Liver (tissue), 9 donors: ENCODE results near the gene CHRM5. TPM values are rescaled to one million over a fixed set of nuclear protein-coding genes. Genes with fewer than 3 reads are reported as not detected.

Experiments used
- DNase-seq: peaks from one replicate; pipeline ENCODE4 v3.0.0-alpha.2; 2017; ENCODE audit warnings: low spot score
- H3K27ac ChIP-seq, 2 donors: one replicate each; pipeline ENCODE4 v1.7.0; 2013; ENCODE audit warnings: inconsistent platforms in 2 of 2, low read length in 2 of 2, control low read depth in 1 of 2, low read depth in 1 of 2, mild to moderate bottlenecking in 1 of 2
- H3K27me3 ChIP-seq, 4 donors: one replicate each; pipeline versions ENCODE4 v1.6.1 to v1.7.0; 2013; ENCODE audit warnings: low read length in 3 of 4, inconsistent platforms in 1 of 4, mild to moderate bottlenecking in 1 of 4, moderate library complexity in 1 of 4; ENCODE audit not compliant: control insufficient read depth in 4 of 4, insufficient read depth in 4 of 4
- H3K36me3 ChIP-seq, 4 donors: one replicate each; pipeline versions ENCODE4 v1.6.1 to v1.7.0; 2013; ENCODE audit warnings: low read length in 3 of 4, mild to moderate bottlenecking in 3 of 4, low read depth in 1 of 4, moderate library complexity in 1 of 4; ENCODE audit not compliant: control insufficient read depth in 4 of 4, insufficient read depth in 3 of 4
- H3K4me1 ChIP-seq, 4 donors: one replicate each; pipeline versions ENCODE4 v1.6.1 to v1.7.0; 2013; ENCODE audit warnings: low read length in 3 of 4, mild to moderate bottlenecking in 3 of 4, moderate library complexity in 1 of 4; ENCODE audit not compliant: control insufficient read depth in 4 of 4, insufficient read depth in 4 of 4
- H3K4me3 ChIP-seq, 3 donors: one replicate each; pipeline versions ENCODE4 v1.6.1 to v1.7.0; 2013; ENCODE audit warnings: low read length in 3 of 3, control low read depth in 1 of 3, low read depth in 1 of 3, mild to moderate bottlenecking in 1 of 3
- H3K9ac ChIP-seq, 2 donors: one replicate each; pipeline ENCODE4 v1.7.0; 2013; ENCODE audit warnings: low read length in 2 of 2, mild to moderate bottlenecking in 2 of 2, moderate library complexity in 2 of 2, control low read depth in 1 of 2, low read depth in 1 of 2
- H3K9me3 ChIP-seq, 4 donors: one replicate each; pipeline versions ENCODE4 v1.6.1 to v1.7.0; 2013; ENCODE audit warnings: low read length in 3 of 4; ENCODE audit not compliant: control insufficient read depth in 4 of 4
- ATF3 ChIP-seq: IDR thresholded peaks from 2 replicates; pipeline ENCODE4 v1.6.1; 2016; ENCODE audit warnings: antibody characterized with exemption
- CTCF ChIP-seq: fragments of 150-350 bp; IDR thresholded peaks from 2 replicates; pipeline ENCODE4 v1.5.1; 2017; ENCODE audit warnings: improper control_type of control experiment, low read depth, low read length; ENCODE audit not compliant: missing input control
- EGR1 ChIP-seq, 2 donors: IDR thresholded peaks; 2 replicates each; pipeline ENCODE4 v1.6.1; 2016 to 2018; ENCODE audit warnings: antibody characterized with exemption in 2 of 2, low read depth in 2 of 2
- FOXA1 ChIP-seq: IDR thresholded peaks from 2 replicates; pipeline ENCODE4 v1.6.1; 2016; ENCODE audit warnings: antibody characterized with exemption
- FOXA2 ChIP-seq: IDR thresholded peaks from 2 replicates; pipeline ENCODE4 v1.6.1; 2016; ENCODE audit warnings: antibody characterized with exemption
- GABPA ChIP-seq, 2 donors: IDR thresholded peaks in 1 of 2; conservative IDR thresholded peaks in 1 of 2; 2 replicates each; pipeline ENCODE4 v1.6.1; 2016; ENCODE audit warnings: antibody characterized with exemption in 2 of 2, mild to moderate bottlenecking in 1 of 2, moderate library complexity in 1 of 2
- HNF4G ChIP-seq: IDR thresholded peaks from 2 replicates; pipeline ENCODE4 v1.6.1; 2016; ENCODE audit warnings: antibody characterized with exemption
- JUND ChIP-seq, 2 donors: IDR thresholded peaks; 2 replicates each; pipeline ENCODE4 v1.6.1; 2016; ENCODE audit warnings: antibody characterized with exemption in 2 of 2
- MAX ChIP-seq: IDR thresholded peaks from 2 replicates; pipeline ENCODE4 v1.6.1; 2016; ENCODE audit warnings: antibody characterized with exemption
- NR2F2 ChIP-seq: IDR thresholded peaks from 2 replicates; pipeline ENCODE4 v1.6.1; 2016; ENCODE audit warnings: antibody characterized with exemption
- RAD21 ChIP-seq, 2 donors: IDR thresholded peaks; 2 replicates each; pipeline ENCODE4 v1.6.1; 2016; ENCODE audit warnings: antibody characterized with exemption in 2 of 2, mild to moderate bottlenecking in 2 of 2
- RXRA ChIP-seq, 2 donors: IDR thresholded peaks; 2 replicates each; pipeline ENCODE4 v1.6.1; 2017 to 2018; ENCODE audit warnings: antibody characterized with exemption in 2 of 2, mild to moderate bottlenecking in 1 of 2
- SP1 ChIP-seq: IDR thresholded peaks from 2 replicates; pipeline ENCODE4 v1.6.1; 2018; ENCODE audit warnings: antibody characterized with exemption, mild to moderate bottlenecking
- TAF1 ChIP-seq: conservative IDR thresholded peaks from 2 replicates; pipeline ENCODE4 v1.6.1; 2016; ENCODE audit warnings: antibody characterized with exemption, mild to moderate bottlenecking
- YY1 ChIP-seq: IDR thresholded peaks from 2 replicates; pipeline ENCODE4 v1.6.1; 2016; ENCODE audit warnings: antibody characterized with exemption, mild to moderate bottlenecking
- WGBS: extraction: QIAGEN DNeasy Blood & Tissue Kit; methylation state at CpG from one replicate; pipeline ENCODE4 v1.1.7; 2013; 5-methylcytosine and 5-hydroxymethylcytosine counted together
- polyA plus RNA-seq, 2 donors: library from polyadenylated mRNA; stranded (reverse) in 1 of 2; unstranded in 1 of 2; fragments of 200-250 nt in 1 of 2; fragments of >200 nt in 1 of 2; fragmentation: Nextera tagmentation in 1 of 2; extraction: Ambion mirVana in 1 of 2; gene quantifications; one replicate each; pipeline versions ENCODE4 v1.2.1 to v1.2.3, GENCODE V29; 2013 to 2015
- total RNA-seq, 2 donors: library from RNA; depleted of rRNA; stranded (reverse); fragments of >200 nt; gene quantifications; one replicate each; pipeline ENCODE4 v1.2.3, GENCODE V29; 2014
- TF ChIP-seq, protein P1 (sequence below): IDR thresholded peaks from 2 replicates; pipeline ENCODE4 v1.6.1; 2016; ENCODE audit warnings: antibody characterized with exemption, mild to moderate bottlenecking
- TF ChIP-seq, protein P2 (sequence below): IDR thresholded peaks from 2 replicates; pipeline ENCODE4 v1.6.1; 2016; ENCODE audit warnings: antibody characterized with exemption
- donor health status: healthy.
- donor health status: healthy.
- donor health status: healthy.
- donor health status: healthy.
- donor health status: healthy.

Gene CHRM5
- total and polyA plus RNA-seq, 4 donors: 0.38 TPM; not detected in 3

DNA sequence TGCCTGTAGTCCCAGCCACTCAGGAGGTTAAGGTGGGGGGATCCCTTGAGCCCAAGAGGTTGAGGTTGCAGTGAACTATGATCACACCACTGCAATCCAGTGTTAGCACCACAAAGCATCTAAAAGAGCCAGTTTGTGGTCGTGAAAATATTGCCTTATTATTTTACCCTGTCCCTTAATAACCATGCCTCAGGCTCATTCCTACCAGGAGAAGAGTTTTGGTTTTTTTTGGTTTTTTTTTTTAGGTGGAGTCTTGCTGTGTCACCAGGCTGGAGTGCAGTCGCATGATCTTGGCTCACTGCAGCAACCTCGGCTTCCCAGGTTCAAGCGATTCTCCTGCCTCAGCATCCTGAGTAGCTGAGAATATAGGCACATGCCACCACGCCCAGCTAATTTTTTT is 88.6 kb downstream of the CHRM5 start:
- TF ChIP-seq EGR1 (IDR thresholded peaks at IDR 0.05; ENCODE audit: low read depth in 2 of 2): no peak
- TF ChIP-seq FOXA1: no peak
- no peak for TF ChIP-seq MAX
- TF ChIP-seq ATF3: no peak
- TF ChIP-seq JUND (IDR thresholded peaks at IDR 0.05): no peak
- TF ChIP-seq, protein P1, sequence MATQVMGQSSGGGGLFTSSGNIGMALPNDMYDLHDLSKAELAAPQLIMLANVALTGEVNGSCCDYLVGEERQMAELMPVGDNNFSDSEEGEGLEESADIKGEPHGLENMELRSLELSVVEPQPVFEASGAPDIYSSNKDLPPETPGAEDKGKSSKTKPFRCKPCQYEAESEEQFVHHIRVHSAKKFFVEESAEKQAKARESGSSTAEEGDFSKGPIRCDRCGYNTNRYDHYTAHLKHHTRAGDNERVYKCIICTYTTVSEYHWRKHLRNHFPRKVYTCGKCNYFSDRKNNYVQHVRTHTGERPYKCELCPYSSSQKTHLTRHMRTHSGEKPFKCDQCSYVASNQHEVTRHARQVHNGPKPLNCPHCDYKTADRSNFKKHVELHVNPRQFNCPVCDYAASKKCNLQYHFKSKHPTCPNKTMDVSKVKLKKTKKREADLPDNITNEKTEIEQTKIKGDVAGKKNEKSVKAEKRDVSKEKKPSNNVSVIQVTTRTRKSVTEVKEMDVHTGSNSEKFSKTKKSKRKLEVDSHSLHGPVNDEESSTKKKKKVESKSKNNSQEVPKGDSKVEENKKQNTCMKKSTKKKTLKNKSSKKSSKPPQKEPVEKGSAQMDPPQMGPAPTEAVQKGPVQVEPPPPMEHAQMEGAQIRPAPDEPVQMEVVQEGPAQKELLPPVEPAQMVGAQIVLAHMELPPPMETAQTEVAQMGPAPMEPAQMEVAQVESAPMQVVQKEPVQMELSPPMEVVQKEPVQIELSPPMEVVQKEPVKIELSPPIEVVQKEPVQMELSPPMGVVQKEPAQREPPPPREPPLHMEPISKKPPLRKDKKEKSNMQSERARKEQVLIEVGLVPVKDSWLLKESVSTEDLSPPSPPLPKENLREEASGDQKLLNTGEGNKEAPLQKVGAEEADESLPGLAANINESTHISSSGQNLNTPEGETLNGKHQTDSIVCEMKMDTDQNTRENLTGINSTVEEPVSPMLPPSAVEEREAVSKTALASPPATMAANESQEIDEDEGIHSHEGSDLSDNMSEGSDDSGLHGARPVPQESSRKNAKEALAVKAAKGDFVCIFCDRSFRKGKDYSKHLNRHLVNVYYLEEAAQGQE: no peak
- TF ChIP-seq HNF4G: no peak
- TF ChIP-seq RAD21 (IDR thresholded peaks at IDR 0.05): no peak
- Histone ChIP-seq H3K36me3 (no peaks in the 10 kb centered on the region), H3K9me3 (no peaks in the 10 kb centered on the region), H3K9ac (no peak overlapping the region), H3K4me3 (no peak overlapping the region), H3K27ac (no peak overlapping the region), H3K4me1 (no peaks in the 10 kb centered on the region), H3K27me3 (no peaks in the 10 kb centered on the region)
- WGBS: 91% methylated on average over 5 of the region's 5 CpGs
- DNase-seq: no peak

DNA sequence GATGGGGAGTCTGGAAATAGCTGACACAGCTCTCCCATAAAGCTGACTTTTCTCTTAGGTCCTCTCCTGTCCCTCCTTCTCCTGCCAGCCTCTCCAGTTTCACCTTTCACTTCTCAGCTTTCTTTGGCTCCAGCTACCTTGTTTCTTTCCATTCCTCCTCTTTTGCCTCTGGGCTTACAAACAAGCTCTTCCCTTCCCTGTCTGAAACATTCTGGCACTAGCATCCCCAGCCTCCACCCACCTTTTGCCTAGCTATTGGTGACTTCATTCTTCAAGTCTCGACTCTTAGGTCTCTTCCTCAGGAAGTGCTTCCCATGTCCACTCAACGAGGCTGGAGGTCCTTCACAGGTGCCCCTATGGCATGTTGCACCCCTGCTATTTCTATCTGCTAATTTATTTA is 91.2 kb downstream of the CHRM5 start:
- Histone ChIP-seq H3K36me3 (no peaks in the 10 kb centered on the region), H3K27me3 (no peaks in the 10 kb centered on the region), H3K27ac (no peak overlapping the region), H3K9me3 (no peaks in the 10 kb centered on the region), H3K9ac (no peak overlapping the region), H3K4me3 (no peak overlapping the region), H3K4me1 (no peaks in the 10 kb centered on the region)
- DNase-seq: no peak
- WGBS: 69% methylated on average over 2 of the region's 2 CpGs
- TF ChIP-seq FOXA2 (no peak), EGR1 (IDR thresholded peaks at IDR 0.05; ENCODE audit: low read depth in 2 of 2) (no peak), ATF3 (no peak), HNF4G (no peak), YY1 (no peak), SP1 (no peak), MAX (no peak), GABPA (IDR thresholded peaks at IDR 0.05 in 1 of 2, conservative IDR thresholded peaks at IDR 0.05 in 1 of 2) (no peak), TAF1 (no peak), JUND (IDR thresholded peaks at IDR 0.05) (no peak), RXRA (IDR thresholded peaks at IDR 0.05) (no peak), RAD21 (IDR thresholded peaks at IDR 0.05) (no peak), NR2F2 (no peak), CTCF (no peak), FOXA1 (no peak)
- TF ChIP-seq, protein P2, sequence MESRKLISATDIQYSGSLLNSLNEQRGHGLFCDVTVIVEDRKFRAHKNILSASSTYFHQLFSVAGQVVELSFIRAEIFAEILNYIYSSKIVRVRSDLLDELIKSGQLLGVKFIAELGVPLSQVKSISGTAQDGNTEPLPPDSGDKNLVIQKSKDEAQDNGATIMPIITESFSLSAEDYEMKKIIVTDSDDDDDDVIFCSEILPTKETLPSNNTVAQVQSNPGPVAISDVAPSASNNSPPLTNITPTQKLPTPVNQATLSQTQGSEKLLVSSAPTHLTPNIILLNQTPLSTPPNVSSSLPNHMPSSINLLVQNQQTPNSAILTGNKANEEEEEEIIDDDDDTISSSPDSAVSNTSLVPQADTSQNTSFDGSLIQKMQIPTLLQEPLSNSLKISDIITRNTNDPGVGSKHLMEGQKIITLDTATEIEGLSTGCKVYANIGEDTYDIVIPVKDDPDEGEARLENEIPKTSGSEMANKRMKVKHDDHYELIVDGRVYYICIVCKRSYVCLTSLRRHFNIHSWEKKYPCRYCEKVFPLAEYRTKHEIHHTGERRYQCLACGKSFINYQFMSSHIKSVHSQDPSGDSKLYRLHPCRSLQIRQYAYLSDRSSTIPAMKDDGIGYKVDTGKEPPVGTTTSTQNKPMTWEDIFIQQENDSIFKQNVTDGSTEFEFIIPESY: no peak
- TF ChIP-seq, protein P1: no peak
